IMR-90 (cell line): Measurements from ENCODE around the gene RBKS. TPM values are rescaled to one million over a fixed set of nuclear protein-coding genes. Genes with fewer than 3 reads are reported as not detected.

Experiments used
- ATAC-seq: fragments of 200-7000 bp; cut with Tn5 transposase; 2 replicates; pipeline ENCODE4 v1.9.1; 2020; ENCODE audit warnings: low read depth, mild to moderate bottlenecking, moderate library complexity
- BruUV-seq: library from RNA; stranded (reverse); fragments of 400-500 nt; replicated peaks from 2 replicates; lab custom pipeline; 2021; lab: Mats Ljungman, UMichigan
- CTCF ChIA-PET: fragments of 300-600 bp; formaldehyde crosslinking; extraction: SDS; loops from one replicate; lab custom pipeline; 2021; ENCODE audit warnings: antibody characterized with exemption; lab: Yijun Ruan, JAX
- POLR2A ChIA-PET: fragments of 300-600 bp; sonication (Branson Sonifier 250); formaldehyde crosslinking; loops from one replicate; lab custom pipeline; 2022; ENCODE audit warnings: antibody characterized with exemption; ENCODE audit not compliant: unreplicated experiment; lab: Charles Lee
- DNase-seq: peaks from one replicate; pipeline ENCODE4 v3.0.0; 2013
- H2AFZ ChIP-seq: replicated peaks from 2 replicates; pipeline ENCODE3; 2013; ENCODE audit warnings: low read length, mild to moderate bottlenecking; ENCODE audit not compliant: poor library complexity
- H2AK5ac ChIP-seq: 2 replicates; pipeline ENCODE4 v1.6.1; 2013; ENCODE audit warnings: low read depth, low read length, inconsistent platforms
- H2AK9ac ChIP-seq: replicated peaks from 2 replicates; pipeline ENCODE3; 2013; ENCODE audit warnings: mild to moderate bottlenecking, low read depth, low read length, moderate library complexity; ENCODE audit not compliant: poor library complexity
- H2BK120ac ChIP-seq: 2 replicates; pipeline ENCODE4 v1.6.1; 2013; ENCODE audit warnings: low read depth, low read length, inconsistent platforms
- H2BK15ac ChIP-seq: 3 replicates; pipeline ENCODE4 v1.6.1; 2013; ENCODE audit warnings: low read depth, low read length, inconsistent platforms
- H2BK20ac ChIP-seq: 2 replicates; pipeline ENCODE4 v1.6.1; 2013; ENCODE audit warnings: low read depth, mild to moderate bottlenecking, inconsistent platforms, low read length, moderate library complexity
- H2BK5ac ChIP-seq: 2 replicates; pipeline ENCODE4 v1.6.1; 2013; ENCODE audit warnings: mild to moderate bottlenecking, low read depth, low read length, inconsistent platforms; ENCODE audit not compliant: poor library complexity, severe bottlenecking
- H3K14ac ChIP-seq: replicated peaks from 2 replicates; pipeline ENCODE4 v1.6.1; 2013; ENCODE audit warnings: low read depth, low read length, inconsistent platforms
- H3K18ac ChIP-seq: 2 replicates; pipeline ENCODE4 v1.6.1; 2013; ENCODE audit warnings: low read depth, low read length, control low read depth
- H3K23ac ChIP-seq: 2 replicates; pipeline ENCODE4 v1.6.1; 2013; ENCODE audit warnings: low read depth, low read length, inconsistent platforms
- H3K27ac ChIP-seq: 2 replicates; pipeline ENCODE4 v1.5.1; 2013; ENCODE audit warnings: mild to moderate bottlenecking, control low read depth, low read length; ENCODE audit not compliant: insufficient read depth
- H3K27me3 ChIP-seq: 2 replicates; pipeline ENCODE4 v1.6.1; 2013; ENCODE audit warnings: low read length; ENCODE audit not compliant: control insufficient read depth, insufficient read depth
- H3K36me3 ChIP-seq: 2 replicates; pipeline ENCODE4 v1.6.1; 2013; ENCODE audit warnings: low read length, mixed read lengths; ENCODE audit not compliant: control insufficient read depth, insufficient read depth
- H3K4ac ChIP-seq: 2 replicates; pipeline ENCODE4 v1.6.1; 2013; ENCODE audit warnings: low read depth, low read length, inconsistent platforms
- H3K4me1 ChIP-seq: 2 replicates; pipeline ENCODE4 v1.6.1; 2013; ENCODE audit warnings: low read length, mixed read lengths; ENCODE audit not compliant: control insufficient read depth, insufficient read depth
- H3K4me2 ChIP-seq: 2 replicates; pipeline ENCODE4 v1.6.1; 2013; ENCODE audit warnings: low read depth, mild to moderate bottlenecking, control low read depth, low read length, moderate library complexity
- H3K4me3 ChIP-seq: 2 replicates; pipeline ENCODE4 v1.5.1; 2013; ENCODE audit warnings: low read depth, mild to moderate bottlenecking, control low read depth, low read length, moderate library complexity; ENCODE audit not compliant: insufficient read depth
- H3K56ac ChIP-seq: 2 replicates; pipeline ENCODE4 v1.6.1; 2013; ENCODE audit warnings: low read length, inconsistent platforms; ENCODE audit not compliant: insufficient read depth; ENCODE audit errors: extremely low read depth
- H3K79me1 ChIP-seq, 2 experiments: 2 replicates each; pipeline ENCODE4 v1.6.1; 2013; ENCODE audit warnings: low read length in 2 of 2, inconsistent platforms in 1 of 2, low read depth in 1 of 2
- H3K9ac ChIP-seq: 2 replicates; pipeline ENCODE4 v1.6.1; 2013; ENCODE audit warnings: low read depth, low read length, control low read depth
- H3K9me1 ChIP-seq: 2 replicates; pipeline ENCODE4 v1.6.1; 2013; ENCODE audit warnings: low read length, inconsistent platforms; ENCODE audit not compliant: insufficient read depth
- H3K9me3 ChIP-seq: 2 replicates; pipeline ENCODE4 v1.6.1; 2013; ENCODE audit warnings: low read length; ENCODE audit not compliant: control insufficient read depth, insufficient read depth
- H4K20me1 ChIP-seq: 2 replicates; pipeline ENCODE4 v1.6.1; 2013; ENCODE audit warnings: low read length, inconsistent platforms; ENCODE audit not compliant: insufficient read depth
- H4K5ac ChIP-seq: 2 replicates; pipeline ENCODE4 v1.6.1; 2013; ENCODE audit warnings: mild to moderate bottlenecking, low read depth, low read length, control low read depth
- H4K8ac ChIP-seq, 2 experiments: 2 replicates each; pipeline ENCODE4 v1.6.1; 2013; ENCODE audit warnings: low read depth in 2 of 2, low read length in 2 of 2, control low read depth in 1 of 2, inconsistent platforms in 1 of 2
- H4K91ac ChIP-seq: 2 replicates; pipeline ENCODE4 v1.6.1; 2013; ENCODE audit warnings: low read depth, low read length, inconsistent platforms; ENCODE audit not compliant: insufficient read depth
- BHLHE40 ChIP-seq: fragments of 150-350 bp; IDR thresholded peaks from 2 replicates; pipeline ENCODE4 v1.6.1; 2016; ENCODE audit warnings: mild to moderate bottlenecking, low read depth, low read length
- CEBPB ChIP-seq: IDR thresholded peaks from 2 replicates; pipeline ENCODE4 v1.6.1; 2012; ENCODE audit warnings: low read depth, low read length, improper control_type of control experiment
- FOS ChIP-seq: fragments of 150-350 bp; IDR thresholded peaks from 2 replicates; pipeline ENCODE4 v1.6.1; 2016; ENCODE audit warnings: low read depth, low read length
- MAFK ChIP-seq: IDR thresholded peaks from 2 replicates; pipeline ENCODE4 v1.6.1; 2012; ENCODE audit warnings: low read depth, low read length, improper control_type of control experiment
- RAD21 ChIP-seq: IDR thresholded peaks from 2 replicates; pipeline ENCODE4 v1.6.1; 2012; ENCODE audit warnings: low read length, improper control_type of control experiment
- RCOR1 ChIP-seq: IDR thresholded peaks from 2 replicates; pipeline ENCODE4 v1.6.1; 2012; ENCODE audit warnings: mild to moderate bottlenecking, low read length, improper control_type of control experiment; ENCODE audit not compliant: insufficient replicate concordance
- RFX5 ChIP-seq: IDR thresholded peaks from 2 replicates; pipeline ENCODE4 v1.8.0; 2012; ENCODE audit warnings: low read depth, mild to moderate bottlenecking, low read length, moderate library complexity
- WGBS, 2 experiments: methylation state at CpG; one replicate each; pipeline versions ENCODE4 v1.1.5 to v1.1.7; 2013; ENCODE audit warnings: missing lambda C conversion rate in 2 of 2; ENCODE audit not compliant: insufficient read length in 1 of 2; ENCODE audit errors: extremely low coverage in 2 of 2; 5-methylcytosine and 5-hydroxymethylcytosine counted together
- dilution Hi-C: fragments of 300-500 bp; cut with HindIII; formaldehyde crosslinking; loops from one replicate; pipeline ENCODE4 v1.14.3; 2018; ENCODE audit warnings: low sequenced_read_pairs; ENCODE audit not compliant: unreplicated experiment
- in situ Hi-C: fragments of 300-500 bp; cut with MboI; formaldehyde crosslinking; loops from 3 replicates; pipeline ENCODE4 v1.14.3; 2019; ENCODE audit warnings: low sequenced_read_pairs, inconsistent platforms, mixed read lengths
- intact Hi-C: fragments of 100-400 bp; cut with micrococcal nuclease; formaldehyde crosslinking; loops from 2 replicates; pipeline ENCODE4 v1.10.0; 2022
- polyA plus RNA-seq, 3 experiments: library from polyadenylated mRNA; depleted of rRNA; stranded (reverse); fragments of >200 nt; gene quantifications; 2 replicates each; pipeline ENCODE4 v1.2.3, GENCODE V29; 2012; ENCODE audit warnings: low replicate concordance in 1 of 3
- total RNA-seq: library from RNA; depleted of rRNA; stranded (reverse); fragments of >200 nt; gene quantifications from 2 replicates; pipeline ENCODE4 v1.2.3, GENCODE V29; 2012
- TF ChIP-seq, protein P1 (sequence below): fragments of 150-350 bp; IDR thresholded peaks from 2 replicates; pipeline ENCODE4 v1.6.1; 2017; ENCODE audit warnings: mild to moderate bottlenecking, antibody characterized with exemption, low read length, low read depth
- TF ChIP-seq, protein P2 (sequence below): fragments of 150-350 bp; IDR thresholded peaks from 2 replicates; pipeline ENCODE4 v1.6.1; 2016; ENCODE audit warnings: low read depth, mild to moderate bottlenecking, low read length, moderate library complexity, borderline replicate concordance

Gene RBKS
- total and polyA plus RNA-seq, 2 of the 4 experiments (the other 2 are of a cell fraction): 1.1 to 1.4 TPM

DNA sequence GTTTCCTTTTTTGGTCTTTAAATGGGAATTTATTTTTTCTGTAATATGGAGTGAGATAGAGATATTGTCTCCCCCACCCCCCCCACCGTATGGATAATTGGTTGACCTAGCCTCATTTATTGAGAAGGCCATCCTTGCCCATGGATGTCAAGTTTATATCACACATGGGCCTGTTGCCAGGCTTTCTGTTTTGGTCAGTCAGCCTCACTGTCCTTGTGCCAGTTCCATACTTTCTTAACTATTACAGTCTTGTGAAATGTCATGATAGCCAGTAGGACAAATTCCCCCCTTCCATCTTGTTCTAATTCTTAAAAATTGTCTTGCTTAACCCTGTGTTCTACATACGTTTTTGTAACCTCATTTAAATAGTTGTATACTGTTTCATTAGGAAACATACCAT, 12.8 kb upstream of the RBKS start:
- dilution Hi-C loops (no loop called here), intact Hi-C loops (loop anchor here (5.0 kb wide), 1 partner anchor 34 kb away; no protein-coding TSS in a partner anchor), in situ Hi-C loops (no loop called here)
- H2AFZ ChIP-seq: no peak overlapping the region
- BruUV-seq: no TSS peak
- H3K36me3 ChIP-seq: no peaks in the 10 kb centered on the region
- H3K79me1 ChIP-seq: peaks cover 9 to 18% of the 10 kb centered on the region in 2 experiments; a peak in 3 of 4 replicates
- H2AK9ac ChIP-seq: no peak overlapping the region
- H3K4me1 ChIP-seq: peaks cover 4% of the 10 kb centered on the region; the same call in 1 of the 2 replicates
- no peak overlapping the region for H3K4ac ChIP-seq
- no peak overlapping the region for H3K27ac ChIP-seq
- H4K91ac ChIP-seq: no peak overlapping the region
- no peak overlapping the region for H3K14ac ChIP-seq
- H4K20me1 ChIP-seq: no peaks in the 10 kb centered on the region
- no peak overlapping the region for H2BK15ac ChIP-seq
- peaks cover 3% of the 10 kb centered on the region for H3K9me1 ChIP-seq
- no peak overlapping the region for H4K5ac ChIP-seq
- CTCF ChIA-PET: no interaction called here
- H2BK120ac ChIP-seq: no peak overlapping the region
- H3K27me3 ChIP-seq: no peaks in the 10 kb centered on the region
- H2BK20ac ChIP-seq: no peak overlapping the region
- H3K18ac ChIP-seq: no peak overlapping the region
- no peak overlapping the region; the same call in 1 of the 2 replicates for H2AK5ac ChIP-seq
- no peak overlapping the region for H4K8ac ChIP-seq
- H3K9me3 ChIP-seq: no peaks in the 10 kb centered on the region
- H3K56ac ChIP-seq: no peak overlapping the region
- DNase-seq (no peak), ATAC-seq (no peak)
- no peak overlapping the region for H3K23ac ChIP-seq
- POLR2A ChIA-PET: no interaction called here
- no peak overlapping the region for H3K4me3 ChIP-seq
- H2BK5ac ChIP-seq: no peak overlapping the region
- WGBS, 2 experiments: no CpG with 5 or more reads among the region's 2 CpGs
- TF ChIP-seq, protein P1, sequence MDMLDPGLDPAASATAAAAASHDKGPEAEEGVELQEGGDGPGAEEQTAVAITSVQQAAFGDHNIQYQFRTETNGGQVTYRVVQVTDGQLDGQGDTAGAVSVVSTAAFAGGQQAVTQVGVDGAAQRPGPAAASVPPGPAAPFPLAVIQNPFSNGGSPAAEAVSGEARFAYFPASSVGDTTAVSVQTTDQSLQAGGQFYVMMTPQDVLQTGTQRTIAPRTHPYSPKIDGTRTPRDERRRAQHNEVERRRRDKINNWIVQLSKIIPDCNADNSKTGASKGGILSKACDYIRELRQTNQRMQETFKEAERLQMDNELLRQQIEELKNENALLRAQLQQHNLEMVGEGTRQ: no peak
- no peak for TF ChIP-seq BHLHE40
- no peak for TF ChIP-seq CEBPB
- no peak for TF ChIP-seq RCOR1
- no peak for TF ChIP-seq MAFK
- no peak for TF ChIP-seq RFX5
- TF ChIP-seq RAD21: no peak
- TF ChIP-seq, protein P2, sequence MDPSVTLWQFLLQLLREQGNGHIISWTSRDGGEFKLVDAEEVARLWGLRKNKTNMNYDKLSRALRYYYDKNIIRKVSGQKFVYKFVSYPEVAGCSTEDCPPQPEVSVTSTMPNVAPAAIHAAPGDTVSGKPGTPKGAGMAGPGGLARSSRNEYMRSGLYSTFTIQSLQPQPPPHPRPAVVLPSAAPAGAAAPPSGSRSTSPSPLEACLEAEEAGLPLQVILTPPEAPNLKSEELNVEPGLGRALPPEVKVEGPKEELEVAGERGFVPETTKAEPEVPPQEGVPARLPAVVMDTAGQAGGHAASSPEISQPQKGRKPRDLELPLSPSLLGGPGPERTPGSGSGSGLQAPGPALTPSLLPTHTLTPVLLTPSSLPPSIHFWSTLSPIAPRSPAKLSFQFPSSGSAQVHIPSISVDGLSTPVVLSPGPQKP: no peak
- TF ChIP-seq FOS: no peak
- no peak overlapping the region for H3K4me2 ChIP-seq
- H3K9ac ChIP-seq: no peak overlapping the region
